GM18511 (cell line): ENCODE measurements around the gene KLHL6.
"Not testable (repeated sequence)": the region's sequence is repeated elsewhere in the genome, so short reads cannot be mapped to it uniquely, and the experiment has no call there.

Experiments used
- ATAC-seq: cut with Tn5 transposase; IDR thresholded peaks from one replicate; pipeline ENCODE4 v1.9.1; 2021; ENCODE audit warnings: mild to moderate bottlenecking, moderate library complexity; ENCODE audit not compliant: unreplicated experiment

KLHL6 gene

DNA sequence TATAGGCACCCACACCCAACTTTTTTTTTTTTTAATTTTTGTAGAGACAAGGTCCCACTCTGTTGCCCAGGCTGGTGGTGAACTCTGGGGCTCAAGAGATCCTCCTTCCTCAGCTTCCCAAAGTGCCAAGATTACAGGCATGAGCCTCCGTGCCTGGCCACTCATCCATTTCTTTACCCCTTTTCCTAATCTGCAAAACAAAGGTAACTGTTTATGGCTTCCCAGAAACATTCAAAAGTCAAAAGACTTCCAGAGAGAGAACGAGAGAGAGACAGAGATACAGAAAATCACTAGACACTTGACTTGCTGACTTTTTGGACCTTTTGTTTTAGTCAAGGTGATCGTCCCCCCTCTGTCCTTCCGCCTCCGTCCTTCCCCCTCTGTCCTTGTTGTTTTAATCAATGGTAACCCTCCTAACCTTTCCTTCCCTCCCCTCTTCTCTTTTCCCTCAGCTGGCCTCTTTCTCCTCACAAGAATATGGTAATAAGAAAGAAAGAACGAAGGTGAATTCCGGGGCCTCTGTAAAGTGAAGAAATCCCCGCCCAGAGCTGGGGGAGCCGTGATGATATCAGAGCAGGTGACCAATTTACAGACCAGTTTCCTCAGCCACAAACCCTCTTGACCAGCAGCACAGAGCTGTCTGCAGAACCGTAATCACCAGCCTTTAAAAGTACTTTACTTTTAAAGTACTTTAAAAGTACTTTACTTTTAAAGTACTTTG, 21.9 kb downstream of the KLHL6 start:
- peak; percentile 65 for ATAC-seq

DNA sequence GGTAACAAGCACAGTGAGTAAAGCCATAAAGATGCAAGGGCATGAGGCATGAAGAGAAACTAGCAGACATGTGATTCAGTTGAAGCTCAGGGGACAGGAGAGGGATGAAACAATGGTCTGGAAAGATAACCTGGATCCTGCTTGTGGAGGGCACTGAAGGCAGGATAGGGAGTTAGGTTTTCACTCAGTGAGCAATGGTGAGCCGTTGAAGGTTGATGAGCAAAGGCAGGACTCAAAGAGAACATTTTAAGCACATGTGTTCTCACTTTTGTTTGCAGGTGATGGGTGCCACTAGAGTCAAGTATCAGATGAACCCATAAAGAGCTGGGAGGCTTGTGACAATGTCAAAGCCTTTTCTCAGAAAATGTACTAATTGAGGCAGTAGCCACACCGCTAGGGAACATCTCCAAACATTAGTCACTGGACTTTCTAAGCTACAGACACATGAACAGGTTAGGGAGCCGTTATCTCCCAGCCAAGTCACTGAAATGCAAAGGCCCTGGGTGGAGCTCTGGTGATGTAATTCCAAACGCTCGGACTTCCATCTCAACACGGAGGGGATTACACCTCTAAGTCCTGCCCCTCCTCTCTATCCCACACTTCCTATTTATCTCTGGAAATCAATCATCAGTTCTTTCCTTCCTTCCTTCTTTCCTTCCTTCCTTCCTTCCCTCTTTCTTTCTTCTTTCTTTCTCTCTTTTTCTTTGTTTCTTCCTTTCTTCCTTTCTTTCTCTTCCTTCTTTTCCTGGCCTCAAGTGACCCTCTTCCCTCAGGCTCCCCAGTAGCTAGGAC, 22.7 kb downstream of the KLHL6 start:
- no peak for ATAC-seq

DNA sequence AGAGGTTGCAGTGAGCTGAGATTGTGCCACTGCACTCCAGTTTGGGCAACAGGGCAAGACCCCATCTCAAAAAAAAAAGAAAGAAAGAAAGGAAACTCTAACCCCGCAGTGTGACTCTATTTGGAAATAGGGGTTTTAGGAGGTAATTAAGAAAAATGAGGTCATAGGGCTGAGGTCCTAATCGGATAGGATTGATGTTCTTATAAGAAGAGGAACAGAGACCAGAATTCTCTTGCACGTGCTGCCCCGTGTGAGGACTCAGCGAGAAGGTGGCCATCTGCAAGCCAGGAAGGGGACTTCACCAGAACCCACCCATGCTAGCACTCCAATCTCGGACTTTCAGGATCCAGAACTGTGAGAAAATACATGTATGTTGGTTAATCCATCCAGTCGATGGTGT, 25.8 kb downstream of the KLHL6 start:
- ATAC-seq = no peak

DNA sequence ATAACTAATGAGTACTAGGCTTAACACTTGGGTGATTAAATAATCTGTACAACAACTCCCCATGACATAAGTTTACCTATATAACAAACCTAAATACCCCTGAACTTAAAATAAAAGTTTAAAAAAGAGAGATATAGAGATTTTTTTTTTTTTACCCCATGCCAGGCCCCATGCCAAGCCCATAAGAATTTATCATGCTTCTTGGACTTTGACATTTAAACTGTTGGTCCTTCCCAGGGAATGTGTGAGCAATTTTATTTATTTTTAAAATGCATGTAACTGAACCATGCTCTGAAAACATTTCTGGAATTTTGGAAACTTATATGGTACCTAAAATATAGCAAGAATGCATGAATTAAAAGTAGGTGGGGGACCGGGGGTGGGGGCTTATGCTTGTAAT, 26.3 kb downstream of the KLHL6 start:
- ATAC-seq = no peak

DNA sequence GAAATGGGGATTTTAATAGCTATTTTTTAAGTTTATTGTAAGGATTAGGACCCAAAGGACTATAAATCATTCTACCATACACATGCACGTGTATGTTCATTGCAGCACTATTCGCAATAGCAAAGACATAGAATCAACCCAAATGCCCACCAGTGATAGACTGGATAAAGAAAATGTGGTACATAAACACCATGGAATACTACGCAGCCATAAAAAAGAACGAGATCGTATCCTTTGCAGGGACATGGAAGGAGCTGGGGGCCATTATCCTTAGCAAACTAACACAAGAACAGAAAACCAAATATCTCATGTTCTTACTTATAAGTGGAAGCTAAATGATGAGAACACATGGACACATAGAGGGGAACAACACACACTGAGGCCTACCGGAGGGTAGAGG, 26.7 kb downstream of the KLHL6 start:
- ATAC-seq = not testable (repeated sequence)

DNA sequence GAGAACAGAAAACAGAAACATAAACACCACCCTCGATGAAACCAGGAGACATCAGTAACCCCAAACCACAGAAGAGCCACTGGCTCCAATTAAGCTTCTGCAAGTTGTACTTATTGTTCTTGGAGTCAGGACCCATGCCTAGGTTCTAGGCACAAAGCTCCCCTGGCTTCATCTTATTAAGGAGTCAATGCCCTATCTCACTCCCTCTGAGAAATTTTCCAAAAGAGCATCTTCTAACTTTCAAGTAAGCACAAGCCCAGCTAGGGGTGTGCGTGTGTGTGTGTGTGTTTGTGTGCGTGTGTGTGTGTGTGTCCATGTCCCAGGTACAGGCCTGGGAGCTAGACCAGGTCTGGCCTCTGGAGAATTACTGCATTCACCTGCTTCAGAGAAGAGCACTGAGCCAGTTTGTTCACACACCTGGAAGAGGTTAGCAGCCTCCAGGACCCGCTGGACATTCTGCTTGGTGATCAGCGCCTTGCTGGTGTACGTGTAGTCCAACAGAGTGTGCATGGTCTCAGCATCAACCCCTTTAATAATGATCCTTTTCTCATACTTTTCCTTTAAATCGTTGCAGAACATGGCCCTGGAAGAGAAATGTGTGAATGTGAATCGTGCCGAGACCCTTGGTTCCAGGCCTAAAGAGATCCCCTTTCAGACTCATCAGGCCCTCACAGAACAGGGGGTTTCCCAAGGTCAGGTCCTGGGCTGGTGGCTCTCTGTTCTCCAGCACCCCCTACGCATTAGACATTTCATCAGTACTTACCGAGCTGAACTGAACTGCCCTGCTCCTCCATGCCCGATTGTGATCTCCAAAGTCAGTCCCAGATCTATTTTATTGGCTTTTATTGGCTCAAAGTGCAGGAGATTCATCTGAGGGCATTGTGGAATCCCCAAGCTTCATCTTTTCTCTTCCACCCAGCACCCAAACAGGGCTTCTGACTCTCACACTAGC, 27.8 kb downstream of the KLHL6 start:
- ATAC-seq = peak; percentile 85

DNA sequence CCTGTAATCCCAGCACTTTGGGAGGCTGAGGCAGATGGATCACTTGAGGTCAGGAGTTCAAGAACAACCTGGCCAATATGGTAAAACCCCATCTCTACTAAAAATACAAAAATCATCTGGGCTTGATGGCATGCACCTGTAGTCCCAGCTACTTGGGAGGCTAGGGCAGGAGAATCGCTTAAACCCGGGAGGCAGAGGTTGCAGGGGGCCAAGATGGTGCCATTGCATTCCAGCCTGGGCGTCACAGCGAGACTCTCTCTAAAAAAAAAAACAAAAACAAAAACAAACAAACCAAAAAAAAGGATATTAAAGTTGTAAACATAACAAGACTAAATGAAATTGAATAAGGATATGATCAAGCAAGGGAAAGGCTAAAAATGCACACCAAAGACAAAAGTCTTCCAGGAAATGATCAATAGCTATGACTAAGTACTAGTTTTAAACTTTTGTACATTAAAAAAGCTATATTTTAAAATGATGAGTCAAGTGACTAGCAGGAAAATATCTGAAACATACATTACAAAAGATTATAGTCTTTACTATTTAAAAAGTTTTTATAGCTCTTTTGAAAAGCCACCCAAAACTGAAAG, 28.6 kb downstream of the KLHL6 start:
- peak; percentile 9 for ATAC-seq

DNA sequence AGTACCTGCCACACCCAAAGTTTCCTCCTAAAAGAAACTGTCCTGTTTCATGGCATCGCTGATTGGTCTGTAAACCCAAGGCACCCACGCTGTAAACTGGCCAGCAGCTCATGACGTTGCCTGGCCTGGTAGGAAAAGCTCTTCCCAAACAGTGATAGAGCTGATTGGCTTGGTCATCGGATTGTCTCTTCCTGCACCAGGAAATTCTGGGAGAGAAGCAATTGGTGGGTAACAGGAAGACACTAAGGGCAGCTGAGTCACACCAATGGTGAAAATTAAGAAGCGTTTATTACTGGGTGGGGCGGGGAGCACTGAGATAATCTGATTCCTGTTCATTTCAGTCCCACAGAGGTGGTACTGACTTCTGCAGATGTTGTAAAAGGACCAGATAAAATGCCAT, 31.0 kb downstream of the KLHL6 start:
- no peak for ATAC-seq

DNA sequence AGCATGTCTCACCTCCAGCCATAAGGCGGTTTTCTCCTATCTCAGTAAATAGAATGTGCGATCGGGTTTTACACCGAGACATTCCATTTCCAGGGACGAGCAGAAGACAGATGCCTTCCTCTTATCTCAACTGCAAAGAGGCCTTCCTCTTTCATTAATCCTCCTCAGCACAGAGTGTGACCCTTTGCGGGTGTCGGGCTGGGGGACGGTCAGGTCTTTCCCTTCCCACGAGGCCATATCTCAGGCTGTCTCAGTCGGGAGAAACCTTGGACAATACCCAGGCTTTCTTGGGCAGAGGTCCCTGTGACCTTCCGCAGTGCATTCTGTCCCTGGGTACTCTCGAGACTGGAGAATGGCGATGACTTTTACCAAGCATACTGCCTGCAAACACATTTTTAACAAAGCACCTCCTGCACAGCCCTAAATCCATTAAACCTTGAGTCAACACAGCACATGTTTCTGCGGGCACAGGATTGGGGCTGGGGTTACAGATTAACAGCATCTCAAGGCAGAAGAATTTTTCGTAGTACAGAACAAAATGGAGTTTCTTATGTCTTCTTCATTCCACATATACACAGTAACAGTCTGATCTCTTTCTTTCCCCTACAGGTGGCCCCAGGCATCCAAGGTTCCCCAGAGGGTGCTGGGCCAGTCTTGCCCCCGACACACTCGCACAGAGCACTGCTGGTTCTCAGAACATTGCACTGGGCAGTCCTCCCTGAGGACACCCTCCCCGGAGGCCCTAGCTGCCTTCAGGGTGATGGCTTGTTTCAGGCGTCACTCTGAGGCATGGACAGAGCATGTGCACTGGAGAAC, 34.6 kb downstream of the KLHL6 start:
- not testable (repeated sequence) for ATAC-seq

DNA sequence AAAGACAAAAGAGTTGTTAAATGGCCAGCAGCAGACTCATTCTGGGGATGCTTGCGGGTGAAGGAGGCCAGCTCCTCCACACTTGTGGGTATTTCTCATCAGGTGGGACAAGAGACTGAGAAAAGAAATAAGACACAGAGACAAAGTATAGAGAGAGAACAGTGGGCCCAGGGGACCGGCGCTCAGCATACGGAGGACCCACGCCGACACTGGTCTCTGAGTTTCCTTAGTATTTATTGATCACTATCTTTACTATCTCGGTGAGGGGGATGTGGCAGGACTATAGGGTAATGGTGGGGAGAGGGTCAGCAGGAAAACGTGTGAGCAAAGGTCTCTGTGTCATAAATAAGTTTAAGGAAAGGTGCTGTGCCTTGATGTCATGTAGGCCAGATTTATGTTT, 35.2 kb downstream of the KLHL6 start:
- not testable (repeated sequence) for ATAC-seq

DNA sequence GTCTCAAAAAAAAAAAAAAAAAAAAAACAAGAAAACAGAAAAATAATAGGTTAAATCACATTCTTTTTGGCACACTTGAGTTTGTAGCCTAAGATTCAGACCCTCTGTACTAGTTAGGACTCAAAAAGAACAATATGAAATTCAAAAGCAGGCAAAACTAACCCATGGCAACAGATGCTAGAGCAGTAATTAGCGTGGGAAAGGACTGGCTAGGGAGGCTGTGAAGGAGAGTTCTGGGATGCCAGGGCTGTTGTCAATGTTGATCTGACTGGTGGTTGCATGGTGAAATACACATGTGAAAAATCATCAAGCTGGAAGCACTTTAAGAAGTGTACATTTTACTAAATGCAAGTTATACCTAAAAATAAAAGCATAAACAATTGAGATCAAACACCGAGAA, 35.6 kb downstream of the KLHL6 start:
- ATAC-seq = no peak

DNA sequence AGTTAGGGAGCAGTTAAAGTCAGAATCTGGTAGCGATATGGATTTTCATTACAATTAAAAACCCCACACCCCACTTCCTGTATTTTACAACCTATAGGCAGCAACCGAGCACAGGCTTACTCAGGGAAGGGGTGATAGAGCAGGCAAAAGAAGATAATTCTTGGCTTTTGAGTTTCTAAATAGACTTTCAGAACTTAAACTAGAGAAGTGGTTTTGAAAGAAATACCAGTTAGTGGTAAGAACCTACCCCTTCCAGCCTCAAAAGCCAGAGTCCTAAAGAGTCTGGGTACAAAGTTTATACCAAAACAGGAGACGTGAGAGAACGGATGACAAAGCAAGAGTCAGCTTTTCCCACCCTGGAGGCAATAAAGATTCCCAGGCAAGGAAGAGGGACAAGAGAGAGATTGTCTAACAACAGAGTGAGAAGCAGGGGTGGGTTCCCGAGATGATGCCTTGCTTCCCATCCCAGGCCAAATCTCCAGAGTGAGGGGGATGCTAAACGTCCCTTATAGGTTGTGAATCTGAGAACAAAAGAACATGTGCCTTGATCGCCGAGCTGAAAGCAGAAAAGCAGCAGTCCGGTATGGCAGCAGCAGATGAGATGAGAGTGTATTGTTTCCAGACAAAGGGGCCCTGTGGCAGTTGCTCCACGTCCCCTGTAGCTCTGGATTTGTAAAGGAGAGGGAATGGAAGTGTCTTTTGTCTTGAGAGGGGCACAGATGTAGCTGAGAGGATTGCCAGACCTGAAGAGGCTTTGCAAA, 36.8 kb downstream of the KLHL6 start:
- no peak for ATAC-seq

DNA sequence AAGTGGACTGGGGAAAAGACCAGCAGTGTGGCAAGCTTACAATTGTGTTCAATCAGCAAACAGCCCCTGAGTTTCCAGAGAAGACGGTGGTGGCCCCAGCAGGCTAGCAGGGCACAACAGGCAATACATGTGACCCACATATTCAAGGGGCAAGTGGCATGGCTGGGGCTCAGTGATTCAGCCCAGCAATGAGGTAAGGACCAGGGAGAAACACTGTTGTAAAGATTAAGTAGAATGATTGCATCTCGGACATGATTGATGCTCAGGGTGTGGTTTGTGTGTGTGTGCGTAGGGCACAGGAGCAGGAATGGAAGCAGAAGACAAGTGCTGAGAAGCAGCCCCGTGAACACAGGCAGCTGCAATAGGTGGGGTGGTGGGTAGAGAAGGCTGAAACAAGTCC, 37.9 kb downstream of the KLHL6 start:
- ATAC-seq = no peak

DNA sequence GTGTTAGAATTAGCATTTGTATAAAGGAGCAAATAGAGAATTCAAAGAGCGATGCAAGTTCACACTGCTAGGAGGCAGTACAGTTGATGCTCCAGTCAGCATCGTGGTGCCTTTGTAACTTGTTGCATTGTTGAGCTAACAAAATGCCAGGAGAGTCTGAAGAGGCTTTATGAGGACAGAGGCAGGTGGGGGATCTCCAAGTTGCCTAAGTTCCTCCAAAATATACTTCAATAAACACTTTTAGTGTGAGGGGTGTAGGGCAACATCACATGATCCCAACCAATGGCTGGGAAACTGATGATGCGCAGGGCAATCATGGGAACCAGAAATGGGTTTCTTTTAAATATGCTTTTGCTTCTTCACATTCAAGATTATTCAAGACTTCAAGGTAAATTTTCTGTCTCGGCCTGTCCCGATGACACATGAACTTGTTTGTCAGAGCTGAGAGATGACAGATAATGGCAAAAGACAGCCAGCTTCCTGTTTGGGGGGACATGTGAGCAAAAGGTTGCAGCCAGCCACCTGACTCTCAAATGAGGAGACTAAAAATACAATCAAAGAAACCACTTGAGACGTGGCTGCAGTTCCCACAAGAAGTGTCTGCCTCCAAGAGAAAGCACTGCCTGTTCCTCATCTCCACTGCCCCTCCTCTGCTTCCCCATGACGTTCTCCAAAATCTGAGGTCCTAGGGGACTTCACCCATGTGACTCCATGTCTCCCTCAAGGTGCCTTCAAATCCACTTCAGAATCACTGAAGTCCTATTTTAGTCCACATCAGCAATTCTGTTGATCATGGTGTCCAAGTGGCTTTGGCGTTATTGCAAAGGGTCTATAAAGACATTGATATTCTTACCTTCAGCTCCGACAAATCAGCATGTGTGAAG, 39.3 kb downstream of the KLHL6 start:
- peak; percentile 77 for ATAC-seq

DNA sequence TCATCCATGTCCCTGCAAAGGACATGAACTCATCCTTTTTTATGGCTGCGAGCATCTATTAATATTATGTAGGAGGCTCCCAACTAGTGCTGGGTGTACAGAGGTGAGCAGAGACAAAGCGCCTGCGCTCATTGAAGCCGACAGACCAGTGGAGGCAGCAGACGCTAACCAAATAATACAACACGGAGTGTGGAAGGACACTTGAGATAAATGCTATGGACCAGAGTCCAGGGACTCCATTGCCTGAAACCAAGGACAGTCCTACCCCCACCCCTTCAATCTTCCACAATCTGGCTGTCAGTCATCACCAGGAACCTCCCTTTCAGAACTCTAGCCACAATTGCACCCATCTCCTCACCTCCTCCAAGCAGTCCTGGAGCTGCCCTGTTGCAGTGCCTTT, 41.5 kb downstream of the KLHL6 start:
- ATAC-seq = no peak

DNA sequence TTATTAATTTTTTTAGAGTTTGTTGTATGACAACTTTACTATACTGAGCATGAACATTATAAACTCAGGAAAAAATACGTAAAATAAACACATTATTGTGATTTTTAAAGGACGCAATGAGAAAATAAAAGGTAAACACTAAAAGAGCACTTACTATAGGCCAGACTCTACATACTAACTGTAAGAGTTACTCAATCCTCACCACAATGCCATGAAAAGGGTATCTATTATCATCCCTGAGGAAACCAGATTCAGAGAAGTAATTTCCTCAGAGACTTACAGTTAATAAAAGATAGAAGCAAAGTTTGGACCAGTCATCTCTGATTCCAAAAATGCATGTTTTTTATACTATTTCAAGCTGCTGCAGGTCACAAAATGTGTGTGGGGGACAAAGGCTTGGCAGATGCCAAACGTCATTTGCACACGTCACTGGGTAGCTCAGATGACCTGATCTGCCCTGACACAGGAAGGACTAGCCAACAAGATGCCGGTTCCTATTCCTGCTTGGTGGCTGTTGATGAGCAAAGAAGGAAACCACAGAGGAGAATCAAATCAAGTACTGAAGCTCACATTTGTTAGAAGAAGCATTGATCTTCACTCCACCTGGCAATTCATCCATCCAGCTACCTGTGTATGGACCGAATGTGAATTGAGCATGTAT, 42.3 kb downstream of the KLHL6 start:
- ATAC-seq = peak; percentile 40

DNA sequence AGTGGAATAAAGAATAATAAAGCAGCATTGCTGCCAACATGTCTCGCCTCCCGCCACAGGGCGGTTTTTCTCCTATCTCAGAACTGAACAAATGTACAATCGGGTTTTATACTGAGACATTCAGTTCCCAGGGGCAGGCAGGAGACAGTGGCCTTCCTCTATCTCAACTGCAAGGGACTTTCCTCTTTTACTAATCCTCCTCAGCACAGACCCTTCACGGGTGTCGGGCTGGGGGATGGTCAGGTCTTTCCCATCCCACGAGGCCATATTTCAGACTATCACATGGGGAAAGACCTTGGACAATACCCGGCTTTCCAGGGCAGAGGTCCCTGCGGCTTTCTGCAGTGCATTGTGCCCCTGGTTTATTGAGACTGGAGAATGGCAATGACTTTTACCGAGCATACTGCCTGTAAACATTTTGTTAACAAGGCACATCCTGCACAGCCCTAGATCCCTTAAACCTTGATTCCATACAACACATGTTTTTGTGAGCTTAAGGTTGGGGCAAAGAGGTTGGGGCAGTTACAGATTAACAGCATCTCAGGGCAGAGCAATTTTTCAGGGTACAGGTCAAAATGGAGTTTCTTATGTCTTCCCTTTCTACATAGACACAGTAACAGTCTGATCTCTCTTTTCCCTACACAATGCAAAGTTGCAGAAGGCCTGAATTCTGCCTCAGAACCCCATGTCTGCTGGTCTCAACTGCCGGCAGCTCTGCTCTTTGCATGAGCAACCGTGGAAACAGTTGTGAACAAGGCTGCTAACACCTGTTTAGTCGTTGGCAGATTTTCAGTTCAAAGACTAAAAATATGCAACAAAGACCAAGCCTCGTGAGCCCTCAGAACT, 44.0 kb downstream of the KLHL6 start:
- peak; percentile 56 for ATAC-seq
